Measurements from ENCODE around the gene SP7. TPM values are rescaled to one million over a fixed set of nuclear protein-coding genes. Genes with fewer than 3 reads are reported as not detected.

SP7 gene
- total RNA-seq, 2 donors from 2014 or later = not detected

DNA sequence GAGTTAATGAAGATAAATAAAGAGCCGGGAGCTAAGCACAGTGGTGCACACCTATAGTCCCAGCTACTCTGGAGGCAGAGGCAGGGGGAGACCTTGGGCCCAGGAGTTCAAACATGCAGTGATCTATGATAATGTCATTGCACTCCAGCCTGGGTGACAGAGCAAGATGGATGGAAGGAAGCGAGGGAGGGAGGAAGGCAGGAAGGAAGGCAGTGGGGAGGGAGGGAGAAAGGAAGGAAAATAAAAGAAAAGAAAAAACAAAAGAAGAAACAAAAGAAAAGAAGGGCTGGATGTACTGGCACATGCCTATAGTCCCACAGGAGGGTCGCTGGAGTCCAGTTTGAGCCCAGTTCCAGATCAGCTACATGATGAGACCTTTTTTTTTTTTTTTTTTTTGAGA lies 19.0 kb upstream of the SP7 start:
- Histone ChIP-seq H3K4me1 (ENCODE audit: control insufficient read depth, insufficient read depth, low read length) (no peaks in the 10 kb centered on the region), H3K9ac (ENCODE audit: extremely low read depth, low read length, poor library complexity, severe bottlenecking) (no peak overlapping the region), H3K36me3 (ENCODE audit: control insufficient read depth, insufficient read depth, low read length) (no peaks in the 10 kb centered on the region), H3K27ac (ENCODE audit: low read depth, low read length) (no peak overlapping the region), H3K9me3 (ENCODE audit: control insufficient read depth, low read length) (no peaks in the 10 kb centered on the region), H3K27me3 (ENCODE audit: control insufficient read depth, insufficient read depth, low read length, poor library complexity, severe bottlenecking) (no peaks in the 10 kb centered on the region), H3K4me3 (ENCODE audit: low read length) (no peak overlapping the region)
- no peaks in the 10 kb centered on the region for H3K27me3 Mint-ChIP-seq (ENCODE audit: insufficient read depth)
- H3K36me3 Mint-ChIP-seq (ENCODE audit: low read depth) = no peaks in the 10 kb centered on the region
- H3K4me1 Mint-ChIP-seq = peaks cover 2% of the 10 kb centered on the region
- no peaks in the 10 kb centered on the region for H3K9me3 Mint-ChIP-seq
- DNase-seq = no peak
- WGBS, 2 experiments (ENCODE audit: insufficient coverage in 1 of 2, insufficient read length in 1 of 2) = 75 to 88% methylated on average over 3 of the region's 3 CpGs
- no peak for TF ChIP-seq CTCF (conservative IDR thresholded peaks at IDR 0.05)
- no peak overlapping the region for H3K27ac Mint-ChIP-seq
- H3K4me3 Mint-ChIP-seq = no peak overlapping the region

GRCh38 chr12:53353257-53353655 lies 17.1 kb upstream of the SP7 start:
- Mint-ChIP-seq H3K4me3 (no peak overlapping the region), H3K9me3 (no peaks in the 10 kb centered on the region), H3K27ac (no peak overlapping the region), H3K27me3 (ENCODE audit: insufficient read depth) (no peaks in the 10 kb centered on the region), H3K4me1 (peaks cover 2% of the 10 kb centered on the region), H3K36me3 (ENCODE audit: low read depth) (no peaks in the 10 kb centered on the region)
- Histone ChIP-seq H3K27ac (ENCODE audit: low read depth, low read length) (no peak overlapping the region), H3K9ac (ENCODE audit: extremely low read depth, low read length, poor library complexity, severe bottlenecking) (no peak overlapping the region), H3K27me3 (ENCODE audit: control insufficient read depth, insufficient read depth, low read length, poor library complexity, severe bottlenecking) (no peaks in the 10 kb centered on the region), H3K4me3 (ENCODE audit: low read length) (no peak overlapping the region), H3K4me1 (ENCODE audit: control insufficient read depth, insufficient read depth, low read length) (no peaks in the 10 kb centered on the region), H3K9me3 (ENCODE audit: control insufficient read depth, low read length) (no peaks in the 10 kb centered on the region), H3K36me3 (ENCODE audit: control insufficient read depth, insufficient read depth, low read length) (no peaks in the 10 kb centered on the region)
- WGBS, 2 experiments (ENCODE audit: insufficient coverage in 1 of 2, insufficient read length in 1 of 2) = 92 to 96% methylated on average over 2 to 5 of the region's 5 CpGs
- TF ChIP-seq CTCF (conservative IDR thresholded peaks at IDR 0.05) = no peak
- no peak for DNase-seq

- peaks cover 2% of the 10 kb centered on the region for H3K4me1 Mint-ChIP-seq
- no peaks in the 10 kb centered on the region for H3K9me3 ChIP-seq (ENCODE audit: control insufficient read depth, low read length)
- no peak overlapping the region for H3K4me3 ChIP-seq (ENCODE audit: low read length)
- no peaks in the 10 kb centered on the region for H3K4me1 ChIP-seq (ENCODE audit: control insufficient read depth, insufficient read depth, low read length)
- H3K4me3 Mint-ChIP-seq = no peak overlapping the region
- H3K9me3 Mint-ChIP-seq = no peaks in the 10 kb centered on the region
- no peak overlapping the region for H3K9ac ChIP-seq (ENCODE audit: extremely low read depth, low read length, poor library complexity, severe bottlenecking)
- H3K27ac Mint-ChIP-seq = no peak overlapping the region
- H3K27ac ChIP-seq (ENCODE audit: low read depth, low read length) = no peak overlapping the region
- H3K36me3 Mint-ChIP-seq (ENCODE audit: low read depth) = no peaks in the 10 kb centered on the region
- no peaks in the 10 kb centered on the region for H3K27me3 ChIP-seq (ENCODE audit: control insufficient read depth, insufficient read depth, low read length, poor library complexity, severe bottlenecking)
- 62 to 69% methylated on average over 21 of the region's 21 CpGs for WGBS, 2 experiments (ENCODE audit: insufficient coverage in 1 of 2, insufficient read length in 1 of 2)
- DNase-seq = peak; percentile 97
- no peaks in the 10 kb centered on the region for H3K27me3 Mint-ChIP-seq (ENCODE audit: insufficient read depth)
- peak; percentile 90 for TF ChIP-seq CTCF (conservative IDR thresholded peaks at IDR 0.05)
- no peaks in the 10 kb centered on the region for H3K36me3 ChIP-seq (ENCODE audit: control insufficient read depth, insufficient read depth, low read length)
Measured at GRCh38 chr12:53352331-53353256, 16.4 kb upstream of the SP7 start.
